NCI-H524 (cell line): Measurements from ENCODE around the gene FNDC3A.
"Not testable (repeated sequence)": the region's sequence is repeated elsewhere in the genome, so short reads cannot be mapped to it uniquely, and the experiment has no call there.

ENCODE experiments used
- DNase-seq, 2 experiments: peaks; one replicate each; lab custom pipeline; 2025; lab: John Stamatoyannopoulos, UW

Gene FNDC3A

GRCh38 chr13:49086722-49087121 lies 111.0 kb downstream of the FNDC3A start:
- DNase-seq, result no peak

- DNase-seq, result no peak
Measured at GRCh38 chr13:49093376-49093775, 117.7 kb downstream of the FNDC3A start.

- DNase-seq, result no peak
Measured at GRCh38 chr13:49097374-49097773, 121.7 kb downstream of the FNDC3A start.

- no peak for DNase-seq
Measured at GRCh38 chr13:49098198-49098597, 122.5 kb downstream of the FNDC3A start.

DNA sequence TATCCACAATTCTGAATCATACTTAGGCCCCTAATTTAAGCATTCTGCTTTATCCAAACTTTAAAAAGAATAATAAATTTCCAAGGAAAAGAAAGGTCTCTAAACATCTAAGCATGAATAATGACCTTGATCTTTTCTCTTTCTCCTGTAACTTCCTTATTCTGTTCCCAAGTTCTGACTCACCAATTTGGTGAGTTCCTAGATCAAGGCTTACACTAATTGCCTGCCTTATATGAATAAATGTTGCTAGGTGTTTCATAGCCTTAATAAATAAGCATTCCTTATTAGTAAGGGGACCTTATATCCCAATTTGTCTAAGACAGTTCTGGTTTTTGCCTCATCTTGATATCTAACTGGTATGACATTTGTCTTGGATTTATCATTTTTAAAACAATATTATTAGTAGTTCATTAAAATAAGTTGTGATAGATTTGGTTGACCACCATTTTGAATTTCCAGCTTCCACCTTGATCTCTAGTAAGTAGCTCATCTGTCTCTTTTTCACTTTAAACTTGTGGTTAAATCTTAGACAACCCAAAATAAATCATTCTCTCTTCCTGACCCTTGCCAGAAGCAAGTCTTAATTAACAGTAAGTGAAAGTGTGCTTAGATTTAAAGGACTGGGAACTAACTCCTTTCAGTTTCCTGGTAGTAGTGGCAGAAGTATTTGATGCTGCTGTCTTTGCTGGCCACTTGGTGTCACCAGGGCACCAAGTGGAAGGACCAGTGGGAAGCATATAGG lies 123.2 kb downstream of the FNDC3A start:
- no peak for DNase-seq

DNA sequence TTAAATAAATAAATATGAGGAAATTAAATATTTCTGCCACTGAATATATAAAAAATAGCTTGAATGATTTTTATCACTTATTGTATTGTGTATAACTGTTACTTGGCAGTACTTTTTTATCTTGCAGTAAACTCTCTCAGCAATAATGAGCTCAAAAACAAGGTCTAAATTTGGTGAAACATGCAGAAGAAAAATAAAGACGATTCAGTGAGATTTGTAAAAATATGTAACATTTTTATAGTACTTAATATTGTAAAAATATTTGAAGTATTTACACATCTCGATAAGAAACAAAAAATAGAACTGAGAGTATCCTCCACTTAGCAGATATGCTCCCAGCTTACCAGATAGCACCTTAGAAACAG lies 123.8 kb downstream of the FNDC3A start:
- DNase-seq, result no peak

DNA sequence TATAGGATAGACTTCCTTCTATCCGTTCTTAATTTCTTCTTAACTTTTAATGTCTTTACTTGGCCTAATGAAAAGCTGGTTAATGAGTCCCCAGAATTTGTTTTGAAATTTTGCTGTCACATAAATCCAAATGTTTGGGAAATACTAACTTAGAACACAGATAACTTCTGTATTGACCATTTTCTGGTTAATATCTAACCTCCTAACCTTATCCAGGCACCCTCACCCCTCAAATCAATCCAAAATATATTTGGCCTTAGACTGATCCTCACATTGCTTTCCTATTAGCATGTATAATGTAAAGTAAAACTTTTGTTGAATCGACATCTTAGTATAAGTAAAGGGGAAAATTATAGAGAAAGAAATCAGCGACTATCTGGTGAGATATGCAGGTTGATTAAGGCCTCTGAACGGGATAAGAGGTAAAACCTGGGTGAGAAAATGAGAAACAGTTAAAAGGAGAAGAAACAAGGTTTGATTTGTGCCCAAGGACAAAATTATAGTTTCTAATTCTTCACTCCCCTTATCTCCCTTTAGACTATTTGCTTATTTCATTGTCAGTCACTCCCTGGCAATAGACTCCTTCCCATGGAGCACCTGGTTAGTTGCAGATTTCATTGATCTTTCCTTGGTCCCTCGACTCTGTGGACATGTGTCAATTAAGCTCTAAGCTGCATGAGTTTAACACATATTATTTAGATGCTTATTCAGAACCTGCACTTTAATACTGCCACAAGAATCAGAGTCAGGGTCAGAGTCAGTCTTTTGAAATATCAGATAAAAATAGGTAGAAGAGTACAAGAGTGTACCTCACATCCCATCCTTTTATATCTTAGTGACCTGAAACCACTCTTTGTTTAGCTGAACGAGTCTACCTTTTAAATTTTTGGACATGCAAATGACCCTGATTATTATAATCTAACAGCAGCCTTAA lies 125.2 kb downstream of the FNDC3A start:
- no peak for DNase-seq

DNA sequence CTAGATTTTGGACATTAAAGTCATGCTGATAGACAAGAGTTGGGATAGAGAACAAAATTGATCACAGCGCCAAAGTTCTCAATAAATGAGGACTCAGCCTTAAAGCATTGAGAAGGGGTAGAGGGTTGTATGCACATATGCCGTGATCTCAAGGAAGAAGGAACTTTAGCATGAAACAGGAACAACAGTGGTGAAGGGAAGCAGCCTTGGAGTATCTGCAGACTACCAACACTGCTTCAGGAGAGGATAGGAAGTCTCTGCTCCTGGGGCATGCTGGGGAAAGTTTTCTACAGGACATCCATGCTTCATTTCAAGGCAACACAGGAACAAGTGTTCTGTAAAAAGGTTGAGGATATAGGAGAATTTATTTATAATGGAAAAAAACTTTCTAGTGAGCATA lies 132.5 kb downstream of the FNDC3A start:
- no peak for DNase-seq

DNA sequence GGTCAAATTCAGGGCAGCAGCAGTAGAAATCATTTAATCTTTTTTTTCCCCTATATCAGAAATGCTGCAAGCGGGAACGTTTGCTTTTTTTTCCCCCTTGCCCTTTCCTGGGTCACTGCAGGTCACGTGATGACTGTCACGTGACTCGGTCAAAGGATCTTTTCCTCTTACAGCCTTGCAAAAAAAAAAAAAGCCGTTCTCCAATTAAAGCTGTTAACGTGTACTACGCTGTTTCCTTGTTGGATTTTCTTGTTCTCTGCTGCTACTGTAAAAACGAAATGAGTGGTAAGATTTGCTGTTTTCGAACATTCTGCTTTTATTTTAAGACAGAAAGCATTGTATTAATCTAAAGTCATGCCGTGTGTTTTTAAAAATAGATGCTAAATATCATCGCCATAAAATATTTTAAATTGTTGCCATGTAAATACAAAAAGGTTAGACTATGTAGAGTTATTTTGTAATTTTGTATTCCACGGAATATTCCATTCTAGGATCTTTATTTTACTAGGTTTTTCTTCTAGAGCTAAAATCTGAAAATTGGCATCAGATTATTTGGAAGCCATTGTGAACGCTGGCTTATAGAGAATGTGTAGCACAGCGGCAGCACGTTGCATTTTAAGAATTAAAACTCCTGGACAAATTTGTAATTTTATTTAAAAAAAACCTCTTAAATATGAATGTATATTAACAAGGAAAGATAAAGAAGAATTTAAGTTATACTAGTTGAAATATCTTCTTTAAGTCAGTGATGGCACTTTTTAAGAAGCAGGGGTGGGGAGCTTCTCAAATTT lies 134.6 kb downstream of the FNDC3A start:
- DNase-seq, result peak; percentile 83 to 91

DNA sequence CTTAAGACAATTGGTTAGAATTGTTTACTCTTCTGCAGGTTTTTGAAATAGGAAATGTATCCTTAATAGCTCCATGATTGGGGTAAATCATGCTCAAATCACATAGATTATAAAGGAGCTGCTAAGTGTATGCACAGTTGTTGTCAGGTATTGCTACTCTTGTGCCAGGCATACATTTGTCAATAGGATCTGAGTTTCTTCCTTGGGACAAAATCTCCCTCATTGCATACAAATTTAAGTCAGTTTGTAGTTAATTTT lies 135.1 kb downstream of the FNDC3A start:
- DNase-seq, result no peak

DNA sequence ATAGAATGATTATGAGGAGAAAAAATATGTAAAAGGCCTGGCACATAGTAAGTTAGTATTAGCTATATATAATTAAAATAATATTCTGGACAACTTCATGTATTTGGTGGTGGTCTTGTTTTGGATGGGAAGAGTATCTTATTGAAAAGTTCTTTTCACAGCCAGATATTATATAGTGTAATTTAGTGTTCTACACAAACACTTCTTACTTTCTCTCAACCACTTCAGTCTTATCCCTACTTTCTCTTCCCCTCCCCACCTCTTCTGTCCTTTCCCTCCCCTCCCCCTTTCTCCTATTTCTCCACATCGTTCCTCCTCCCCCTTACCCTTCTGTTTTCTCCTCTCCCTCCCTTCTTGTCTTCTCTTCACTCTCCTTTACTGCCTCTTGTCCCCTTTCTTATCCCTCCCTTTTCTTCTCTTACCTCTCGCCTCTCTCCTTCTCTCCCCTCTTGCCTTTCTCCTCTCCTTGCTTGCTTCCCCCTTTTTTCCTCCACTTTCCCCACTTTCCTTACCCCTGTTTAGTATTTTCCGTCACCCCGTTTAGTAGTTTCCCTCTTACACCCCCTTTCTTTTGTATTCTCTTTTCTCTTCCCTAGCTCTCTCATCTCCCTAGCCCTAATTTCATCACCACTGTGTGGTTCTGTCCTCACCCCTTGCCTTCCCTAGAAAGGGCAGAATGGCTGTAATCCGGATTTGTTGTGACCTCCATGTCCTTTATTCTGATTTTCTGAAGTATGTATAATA lies 137.2 kb downstream of the FNDC3A start:
- DNase-seq, result no peak

DNA sequence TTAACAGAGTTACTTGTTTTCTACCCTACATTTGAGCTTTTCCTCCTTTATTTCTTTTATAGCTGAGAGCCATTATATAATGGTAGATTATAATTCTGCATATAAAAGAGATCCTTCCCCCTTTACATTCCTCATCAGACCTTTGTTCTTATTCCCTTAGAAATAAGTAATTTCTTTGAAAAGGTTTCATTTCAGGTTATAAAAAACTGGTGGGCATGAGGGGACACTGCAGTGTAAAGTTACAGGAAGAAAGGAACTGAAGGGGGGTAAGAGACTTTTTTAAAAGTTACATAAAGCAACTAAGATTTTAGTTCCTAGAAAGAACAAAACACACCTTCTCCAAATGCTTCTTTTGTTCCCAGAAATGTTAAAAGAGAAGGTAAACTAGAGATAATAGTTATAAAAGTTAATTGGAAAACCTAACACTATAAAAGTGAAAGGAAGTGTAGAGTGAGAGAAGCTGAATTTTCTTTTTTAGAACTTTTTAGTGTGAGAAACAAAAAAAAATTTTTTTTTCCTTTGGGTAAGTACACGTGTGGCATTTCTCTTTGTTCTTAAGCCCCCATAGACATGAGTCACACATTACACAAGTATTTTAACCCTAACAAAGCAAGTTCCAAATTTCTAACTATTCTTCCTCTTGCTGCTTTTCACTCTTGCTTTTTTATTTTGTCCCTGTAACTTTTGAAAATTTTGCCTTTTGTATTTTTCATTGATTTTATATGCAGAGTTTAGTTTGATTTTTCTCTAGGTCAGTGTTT lies 138.0 kb downstream of the FNDC3A start:
- no peak for DNase-seq

DNA sequence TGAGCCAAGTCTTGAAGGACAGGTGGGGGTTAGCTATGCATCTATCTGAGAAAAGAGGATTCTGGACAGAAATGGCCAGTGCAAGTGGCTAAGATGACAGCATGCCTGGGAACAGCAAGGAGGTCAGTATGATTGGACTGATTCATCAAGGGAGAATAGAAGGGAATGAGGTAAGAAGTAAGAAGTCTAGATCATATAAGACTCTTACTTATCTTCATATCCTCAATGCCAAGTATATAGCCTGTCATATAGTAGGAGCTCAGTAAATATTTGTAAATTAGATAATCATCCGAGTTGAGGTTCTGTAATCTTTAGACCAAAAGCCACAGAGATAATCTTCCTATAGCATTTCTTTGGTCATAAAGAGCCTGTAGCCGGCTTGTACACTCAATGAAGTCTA lies 141.2 kb downstream of the FNDC3A start:
- no peak for DNase-seq

GRCh38 chr13:49118455-49118854 lies 142.7 kb downstream of the FNDC3A start:
- not testable (repeated sequence) for DNase-seq

- DNase-seq, result no peak
Measured at GRCh38 chr13:49124693-49125304, 149.1 kb downstream of the FNDC3A start.

GRCh38 chr13:49125964-49126524 lies 150.3 kb downstream of the FNDC3A start:
- DNase-seq, result no peak

GRCh38 chr13:49132479-49133002 lies 156.8 kb downstream of the FNDC3A start:
- DNase-seq, result no peak

GRCh38 chr13:49134305-49134704 lies 158.6 kb downstream of the FNDC3A start:
- DNase-seq, result no peak

GRCh38 chr13:49137138-49137643 lies 161.5 kb downstream of the FNDC3A start:
- not testable (repeated sequence) for DNase-seq
